NCI-H2107 (cell line): Measurements from ENCODE around the gene TMEM271.

ENCODE experiments used
- DNase-seq: peaks from one replicate; lab custom pipeline; 2025; lab: John Stamatoyannopoulos, UW

TMEM271 gene

DNA sequence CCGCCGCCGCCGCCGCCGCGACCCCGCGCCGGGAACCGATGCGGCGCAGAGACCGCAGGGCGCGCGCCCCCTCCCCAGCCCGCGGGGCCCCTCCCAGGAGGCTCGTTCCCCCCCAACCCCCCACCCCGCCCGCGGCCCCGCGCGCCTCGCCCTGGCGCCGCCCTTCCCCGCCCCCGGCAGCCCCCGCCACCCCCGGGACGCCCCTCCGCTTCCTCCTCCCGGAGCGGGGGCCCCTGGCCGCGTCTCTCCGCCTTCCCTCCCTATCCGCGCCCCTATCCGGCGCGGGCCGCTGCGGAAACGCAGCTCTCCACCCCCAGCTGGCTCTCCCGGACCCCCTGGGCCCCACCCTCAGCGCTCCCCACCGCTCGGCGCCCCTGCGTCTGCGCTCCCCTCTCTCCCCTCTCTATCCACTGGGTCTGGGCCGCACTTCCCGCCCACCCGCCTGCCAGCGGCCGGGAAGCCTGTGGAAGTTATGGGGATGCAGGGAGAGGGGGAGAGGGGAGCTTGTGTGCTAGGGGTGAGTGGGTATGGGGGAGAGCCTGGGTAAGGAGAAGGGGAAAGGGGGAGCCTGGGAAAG lies at the start of gene TMEM271:
TSS of gene TMEM271 (minus strand) at position 51 of the 577 bp plus-strand sequence. CDS start 233 bp downstream, outside the sequence.
- DNase-seq, result no peak

GRCh38 chr4:625631-626161 lies 49.6 kb upstream of the TMEM271 start:
- no peak for DNase-seq

DNA sequence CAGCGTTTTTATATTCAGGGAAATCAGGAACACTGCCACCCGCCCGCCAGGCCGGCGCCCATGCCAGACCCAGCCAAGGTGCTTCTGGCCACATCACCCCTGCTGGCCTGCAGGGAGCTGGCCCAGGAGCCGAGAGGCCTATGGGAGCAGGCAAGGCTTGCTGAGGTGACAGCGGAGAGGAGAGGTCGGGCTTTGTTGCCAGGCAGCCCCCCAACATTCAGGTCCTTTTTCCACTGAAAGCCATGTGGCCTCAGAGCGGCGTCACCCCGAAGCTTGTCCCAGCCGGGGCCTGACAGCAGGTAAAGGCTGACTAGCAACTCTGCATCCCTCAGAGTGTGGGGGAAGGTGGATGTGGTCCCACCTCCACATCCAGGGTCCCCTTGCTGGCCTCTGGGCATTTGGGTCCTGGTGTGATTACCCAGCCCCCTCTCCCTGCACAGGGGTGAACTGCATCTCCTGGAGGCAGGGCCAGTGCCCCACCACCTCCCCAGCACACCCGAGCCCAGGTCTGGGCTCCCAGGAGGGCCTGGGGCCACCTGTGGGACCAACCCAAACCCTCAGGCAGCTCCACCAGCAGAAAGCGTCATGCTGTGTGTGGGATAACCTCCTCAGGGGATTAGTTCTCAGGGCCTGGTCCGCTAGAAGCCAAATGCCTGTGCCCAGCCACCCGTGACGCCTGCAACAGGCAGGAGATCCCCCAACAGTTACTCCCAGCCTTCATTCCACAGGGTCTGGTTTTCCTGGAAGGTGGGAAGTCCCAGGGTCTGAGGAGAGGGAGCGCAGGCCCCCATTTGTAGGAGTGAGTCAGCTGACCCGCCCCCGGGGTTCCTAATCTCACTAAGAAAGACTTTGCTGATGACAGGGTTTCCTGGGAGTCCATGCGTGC lies 48.9 kb upstream of the TMEM271 start, which contains the start of gene PDE6B:
TSS of gene PDE6B (plus strand) at position 869 of the 886 bp plus-strand sequence. CDS start 54 bp downstream, outside the sequence.
- DNase-seq, result no peak

DNA sequence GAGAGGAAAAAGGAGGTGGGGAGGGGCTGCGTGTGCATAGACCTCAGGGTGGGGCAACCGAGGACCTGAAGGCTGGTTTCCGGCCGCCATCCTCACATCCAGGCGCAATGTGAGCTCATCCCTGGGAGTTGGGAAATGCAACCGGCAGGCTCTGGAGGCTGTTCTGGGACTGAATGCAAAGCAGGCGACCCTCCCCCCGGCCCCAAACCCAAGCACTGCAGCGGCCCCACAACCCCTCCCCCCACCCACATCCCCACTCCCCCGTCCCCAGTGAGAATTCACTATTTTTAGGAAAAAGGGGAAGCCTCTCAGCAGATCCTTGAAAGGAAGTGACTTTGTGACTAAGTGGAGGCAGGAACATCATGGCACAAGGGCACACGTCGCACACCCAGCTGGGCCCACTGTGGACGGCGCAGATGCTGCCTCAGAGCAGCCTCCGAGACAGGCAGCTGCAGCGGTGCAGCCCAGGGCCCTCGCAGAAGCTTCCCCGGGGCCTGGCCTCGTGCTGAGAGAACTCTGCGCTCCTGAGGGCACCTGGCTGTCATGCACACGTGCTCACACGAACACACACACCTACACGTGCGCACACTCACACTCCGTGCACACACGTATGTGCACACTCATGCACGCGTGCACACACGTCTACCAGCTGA lies 47.9 kb upstream of the TMEM271 start:
- no peak for DNase-seq

DNA sequence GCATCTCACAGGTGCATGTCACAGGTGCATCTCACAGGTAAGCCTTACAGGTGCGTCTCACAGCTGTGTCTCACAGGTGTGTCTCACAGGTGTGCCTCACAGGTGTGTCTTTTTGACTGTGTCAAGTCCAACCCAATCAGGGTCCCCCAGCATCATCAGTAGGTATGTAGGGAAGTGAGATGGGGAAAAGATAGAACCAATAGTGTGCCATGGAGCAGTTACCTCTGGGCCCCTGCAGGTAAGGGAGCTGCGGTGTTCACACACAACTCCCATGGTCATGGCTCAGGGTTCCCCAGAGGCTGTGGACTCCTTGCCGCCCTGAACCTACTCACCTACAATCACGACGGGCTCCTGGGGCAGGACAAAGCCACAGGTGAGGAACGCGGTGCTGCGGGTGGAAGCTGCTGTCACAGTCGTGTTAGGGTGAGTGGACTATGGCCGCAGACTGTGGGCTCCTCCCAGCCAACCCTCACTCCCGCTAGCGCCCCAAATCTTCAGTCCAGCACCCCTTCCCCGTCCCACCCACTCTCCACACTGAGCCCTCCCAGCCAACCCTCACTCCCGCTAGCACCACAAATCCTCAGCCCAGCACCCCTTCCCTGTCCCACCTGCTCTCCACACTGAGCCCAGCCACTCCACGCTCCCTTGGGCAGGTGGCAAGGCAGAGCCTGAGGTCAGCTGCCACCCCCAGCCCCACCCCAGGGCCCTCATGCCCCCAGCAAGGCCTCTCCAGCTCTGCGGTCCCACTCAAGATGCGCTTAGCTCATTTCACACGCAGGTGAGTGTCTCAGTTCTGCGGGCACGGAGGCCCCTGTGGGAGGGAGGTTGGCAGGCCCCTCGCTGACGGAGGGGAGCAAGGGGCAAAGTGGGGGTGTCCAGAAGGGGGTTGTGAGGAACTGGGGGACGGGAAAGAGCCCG lies 47.2 kb upstream of the TMEM271 start:
- DNase-seq, result no peak

DNA sequence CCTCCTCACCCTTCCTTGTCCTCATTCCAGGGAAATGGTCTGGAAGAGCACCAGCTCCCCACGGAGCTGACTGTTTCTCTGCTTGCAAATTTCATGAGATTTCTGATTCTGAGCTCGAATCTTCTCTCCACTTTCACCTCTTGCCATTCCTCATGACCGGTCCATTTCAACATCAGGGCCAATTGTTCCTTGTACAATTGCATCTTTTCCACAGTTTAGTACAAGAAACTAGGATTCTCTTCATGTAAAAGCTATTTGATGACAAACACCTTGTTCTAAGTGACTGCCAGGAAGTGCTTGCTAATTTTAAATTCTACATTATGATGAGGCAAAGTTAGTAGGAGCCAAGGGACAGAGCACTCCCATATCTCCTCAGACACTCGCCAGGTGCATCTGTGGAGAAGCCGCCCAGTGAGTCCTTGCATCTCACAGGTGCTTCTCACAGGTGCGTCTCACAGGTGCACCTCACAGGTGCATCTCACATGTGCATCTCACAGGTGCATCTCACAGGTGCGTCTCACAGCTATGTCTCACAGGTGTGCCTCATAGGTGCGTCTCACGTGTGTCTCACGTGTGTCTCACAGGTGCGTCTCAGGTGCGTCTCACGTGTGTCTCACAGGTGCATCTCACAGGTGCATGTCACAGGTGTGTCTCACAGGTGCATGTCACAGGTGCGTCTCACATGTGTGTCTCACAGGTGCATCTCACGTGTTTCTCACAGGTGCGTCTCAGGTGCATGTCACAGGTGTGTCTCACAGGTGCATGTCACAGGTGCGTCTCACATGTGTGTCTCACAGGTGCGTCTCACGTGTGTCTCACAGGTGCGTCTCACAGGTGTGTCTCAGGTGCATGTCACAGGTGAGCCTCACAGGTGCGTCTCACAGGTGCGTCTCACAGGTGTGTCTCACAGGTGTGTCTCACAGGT lies 46.2 kb upstream of the TMEM271 start:
- DNase-seq, result no peak

- no peak for DNase-seq
Measured at GRCh38 chr4:621296-622070, 45.4 kb upstream of the TMEM271 start.

DNA sequence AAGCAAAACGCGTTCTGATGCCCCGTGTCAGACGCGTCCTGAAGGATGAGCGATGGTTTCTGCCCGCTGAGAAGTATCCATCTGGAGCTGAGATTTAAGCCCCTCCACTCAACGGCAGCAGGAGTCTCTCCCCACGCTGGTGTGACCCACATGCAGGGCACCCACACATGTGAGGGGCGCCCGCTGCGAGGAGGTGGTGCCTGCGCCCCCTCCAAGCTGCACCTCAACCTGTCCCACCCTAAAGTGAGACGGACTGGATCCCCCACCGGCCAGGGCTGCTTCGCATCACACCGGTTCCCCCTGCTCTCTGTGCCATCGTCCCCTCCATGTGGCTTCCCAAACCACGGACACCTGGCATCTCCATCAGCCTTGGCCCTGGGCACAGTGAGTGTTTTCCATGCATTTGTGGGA lies 44.8 kb upstream of the TMEM271 start:
- DNase-seq, result no peak

DNA sequence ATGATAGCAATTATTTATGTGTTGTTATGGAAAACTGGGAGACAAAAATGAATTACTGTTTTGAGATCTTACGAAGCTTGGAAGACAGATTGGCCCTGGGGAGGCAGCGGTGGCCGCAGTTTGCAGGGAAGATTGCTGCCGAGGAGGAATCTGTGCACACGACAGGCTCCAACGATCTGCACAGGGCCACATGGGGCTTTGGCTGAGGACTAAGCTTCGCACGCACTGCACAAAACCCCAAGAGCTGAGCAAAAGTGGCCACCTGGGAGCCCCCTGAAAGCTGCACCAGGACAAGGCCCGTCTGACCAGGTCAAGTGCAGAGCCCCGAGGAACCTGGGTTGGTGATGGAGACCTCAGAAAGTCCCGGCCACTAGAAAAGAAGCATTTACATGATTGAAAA lies 44.1 kb upstream of the TMEM271 start:
- no peak for DNase-seq

GRCh38 chr4:617644-618641 lies 41.8 kb upstream of the TMEM271 start:
- DNase-seq, result no peak

- DNase-seq, result no peak
Measured at GRCh38 chr4:616911-617643, 41.0 kb upstream of the TMEM271 start.

DNA sequence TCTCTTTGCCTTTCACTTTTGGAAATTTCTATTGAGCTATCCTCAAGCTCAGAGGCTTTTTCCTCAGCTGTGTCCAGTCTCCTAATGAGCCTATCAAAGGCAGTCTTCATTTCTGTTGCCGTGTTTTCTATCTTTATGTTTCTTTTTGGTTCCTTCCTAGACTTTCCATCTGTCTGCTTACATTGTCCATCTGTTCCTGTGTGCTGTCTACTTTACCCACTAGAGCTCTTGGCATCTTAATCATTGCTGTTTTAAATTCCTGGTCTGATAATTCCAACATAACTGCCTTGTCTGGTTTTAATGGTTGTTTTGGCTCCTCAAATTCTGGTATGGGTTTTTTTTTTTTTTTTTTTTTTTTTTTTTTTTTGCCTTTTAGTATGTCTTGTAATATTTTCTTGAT lies 40.0 kb upstream of the TMEM271 start:
- no peak for DNase-seq

DNA sequence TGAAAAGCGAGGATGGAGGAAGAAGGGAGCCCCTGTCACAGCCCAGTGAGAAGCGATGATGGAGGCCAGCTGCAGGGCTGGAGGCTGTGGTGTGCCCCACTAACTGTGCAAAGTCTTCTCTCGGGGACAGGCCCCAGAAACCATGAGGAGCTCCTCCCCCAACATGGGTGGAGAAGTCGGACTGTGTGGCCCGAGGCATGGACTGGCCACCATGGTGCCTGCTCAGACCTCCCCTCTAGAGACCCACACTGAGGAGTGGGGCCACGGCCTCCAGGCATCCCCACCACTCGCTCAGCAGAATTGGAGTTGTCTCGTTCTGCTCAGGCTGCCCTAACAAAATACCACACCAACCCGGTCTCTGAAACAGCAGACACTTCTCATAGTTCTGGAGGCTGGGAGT lies 37.0 kb upstream of the TMEM271 start:
- no peak for DNase-seq

- DNase-seq, result no peak
Measured at GRCh38 chr4:612749-613125, 36.6 kb upstream of the TMEM271 start.

GRCh38 chr4:612052-612748 lies 36.1 kb upstream of the TMEM271 start:
- no peak for DNase-seq

- DNase-seq, result no peak
Measured at GRCh38 chr4:610411-611261, 34.5 kb upstream of the TMEM271 start.
